MM.1S (cell line): Measurements from ENCODE around the gene ST7.

Source experiments
- DNase-seq: peaks from one replicate; pipeline ENCODE4 v3.0.0-alpha.2; 2015
- H2AFZ ChIP-seq: fragments of 300-600 bp; sonication (generic); 2 replicates; pipeline ENCODE4 v1.6.0; 2016; ENCODE audit warnings: antibody characterized with exemption, low read length
- H3F3A ChIP-seq: fragments of 300-600 bp; sonication (generic); 2 replicates; pipeline ENCODE4 v1.6.1; 2016; ENCODE audit warnings: mild to moderate bottlenecking, antibody characterized with exemption, low read length, moderate library complexity, mixed read lengths; ENCODE audit not compliant: insufficient read depth
- H3K27ac ChIP-seq: fragments of 300-600 bp; sonication (generic); 2 replicates; pipeline ENCODE4 v1.5.1; 2016; ENCODE audit warnings: mild to moderate bottlenecking, low read length
- H3K27me3 ChIP-seq: fragments of 300-600 bp; sonication (generic); replicated peaks from 2 replicates; pipeline ENCODE4 v1.6.0; 2016; ENCODE audit warnings: low read length; ENCODE audit not compliant: insufficient read depth
- H3K36me3 ChIP-seq: fragments of 300-600 bp; sonication (generic); replicated peaks from 2 replicates; pipeline ENCODE4 v1.6.1; 2016; ENCODE audit warnings: mild to moderate bottlenecking, low read length, mixed read lengths; ENCODE audit not compliant: insufficient read depth
- H3K4me1 ChIP-seq: fragments of 300-600 bp; sonication (generic); 2 replicates; pipeline ENCODE4 v1.6.1; 2016; ENCODE audit warnings: low read length, mixed read lengths
- H3K4me2 ChIP-seq: fragments of 300-600 bp; sonication (generic); 2 replicates; pipeline ENCODE4 v1.6.0; 2016; ENCODE audit warnings: low read depth, low read length
- H3K4me3 ChIP-seq: fragments of 300-600 bp; sonication (generic); 2 replicates; pipeline ENCODE4 v1.5.1; 2016; ENCODE audit warnings: low read length, mixed read lengths
- H3K79me2 ChIP-seq: fragments of 300-600 bp; sonication (generic); 2 replicates; pipeline ENCODE4 v1.6.1; 2016; ENCODE audit warnings: mixed run types, low read length, mixed read lengths
- H3K9ac ChIP-seq: fragments of 300-600 bp; sonication (generic); 2 replicates; pipeline ENCODE4 v1.6.1; 2016; ENCODE audit warnings: low read length, mixed read lengths
- H3K9me2 ChIP-seq: fragments of 300-600 bp; sonication (generic); replicated peaks from 2 replicates; pipeline ENCODE4 v1.6.1; 2016; ENCODE audit warnings: mild to moderate bottlenecking, low read length, mixed read lengths; ENCODE audit not compliant: insufficient read depth
- H3K9me3 ChIP-seq: fragments of 300-600 bp; sonication (generic); replicated peaks from 2 replicates; pipeline ENCODE4 v1.6.1; 2016; ENCODE audit warnings: mild to moderate bottlenecking, low read length, mixed read lengths; ENCODE audit not compliant: insufficient read depth
- H4K20me1 ChIP-seq: fragments of 300-600 bp; sonication (generic); 2 replicates; pipeline ENCODE4 v1.6.1; 2016; ENCODE audit warnings: mild to moderate bottlenecking, low read length, moderate library complexity, mixed read lengths; ENCODE audit not compliant: insufficient read depth
- CTCF ChIP-seq: fragments of 300-600 bp; sonication (generic); IDR thresholded peaks from 2 replicates; pipeline ENCODE4 v1.5.1; 2016; ENCODE audit warnings: antibody characterized with exemption, low read length, mixed read lengths
- EZH2 ChIP-seq: fragments of 300-600 bp; sonication (generic); optimal IDR thresholded peaks from 2 replicates; pipeline ENCODE3; 2017; ENCODE audit warnings: low read depth, mild to moderate bottlenecking, antibody characterized with exemption, low read length, mixed read lengths
- EZH2phosphoT487 ChIP-seq: fragments of 300-600 bp; sonication (generic); IDR thresholded peaks from 2 replicates; pipeline ENCODE4 v1.6.1; 2018; ENCODE audit warnings: antibody characterized with exemption, low read length

The ST7 gene

DNA sequence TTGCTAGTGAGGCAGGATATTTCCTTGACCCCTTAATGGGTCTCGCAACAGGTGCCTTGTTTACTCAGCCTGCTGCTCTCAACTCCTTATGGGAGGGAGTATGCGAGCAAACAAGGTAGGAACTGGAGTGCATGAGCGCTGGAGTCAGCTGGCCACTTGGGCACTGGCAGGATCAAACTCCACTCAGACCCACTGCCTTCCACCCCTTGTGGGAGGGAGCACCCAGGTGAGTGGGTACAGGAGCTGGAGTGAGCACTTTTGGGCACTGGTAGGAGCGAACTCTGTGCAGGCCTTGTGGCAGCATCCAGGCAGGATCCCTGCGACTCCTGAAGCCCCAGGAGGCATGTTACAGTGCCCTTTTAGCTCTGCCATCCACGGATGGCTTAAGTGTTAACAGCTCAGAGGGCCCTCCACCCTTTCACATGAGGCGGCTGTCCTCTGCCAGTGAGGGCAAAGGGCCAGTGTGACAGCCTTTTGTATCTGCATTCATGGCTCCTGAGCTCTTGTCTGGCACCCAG is 123.2 kb downstream of the ST7 start:
- Histone ChIP-seq H3F3A (no peaks in the 10 kb centered on the region), H3K9me3 (no peaks in the 10 kb centered on the region), H3K9me2 (no peaks in the 10 kb centered on the region), H3K27ac (no peak overlapping the region), H4K20me1 (0 out of 2 replicates have a peak, but pooled peaks cover 3% of the 10 kb centered on the region), H3K36me3 (no peaks in the 10 kb centered on the region), H3K27me3 (no peaks in the 10 kb centered on the region), H3K79me2 (0 out of 2 replicates have a peak, but pooled peaks cover 4% of the 10 kb centered on the region), H2AFZ (no peak overlapping the region), H3K9ac (no peak overlapping the region), H3K4me3 (no peak overlapping the region), H3K4me2 (no peak overlapping the region), H3K4me1 (no peaks in the 10 kb centered on the region)
- DNase-seq: no peak
- TF ChIP-seq EZH2phosphoT487 (no peak), CTCF (no peak), EZH2 (no peak)

DNA sequence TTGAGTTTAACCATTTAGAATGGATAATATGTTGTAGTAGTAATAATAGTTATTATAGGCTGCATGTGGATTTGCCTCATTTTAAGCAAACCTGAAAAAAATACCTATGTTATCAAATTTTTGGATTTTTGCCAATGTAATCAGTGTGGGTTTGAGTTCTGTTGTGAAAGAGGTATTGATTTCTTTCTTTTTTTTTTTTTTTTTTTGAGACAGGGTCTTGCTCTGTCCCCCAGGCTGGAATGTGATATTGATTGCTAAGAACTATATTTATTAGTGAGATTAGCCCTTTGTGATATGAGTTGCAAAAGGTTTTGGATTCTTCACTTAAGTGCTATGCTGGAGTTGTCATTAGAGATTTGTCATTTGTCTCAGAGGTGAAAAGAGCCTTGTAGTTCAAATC is 124.4 kb downstream of the ST7 start:
- H3K27me3 ChIP-seq: no peaks in the 10 kb centered on the region
- DNase-seq: no peak
- H3K4me2 ChIP-seq: no peak overlapping the region
- no peak overlapping the region for H3K9ac ChIP-seq
- no peak overlapping the region for H3K4me3 ChIP-seq
- H3K9me2 ChIP-seq: no peaks in the 10 kb centered on the region
- no peaks in the 10 kb centered on the region for H3K36me3 ChIP-seq
- H3F3A ChIP-seq: no peaks in the 10 kb centered on the region
- H3K9me3 ChIP-seq: no peaks in the 10 kb centered on the region
- H4K20me1 ChIP-seq: no peaks in the 10 kb centered on the region
- H3K79me2 ChIP-seq: 0 out of 2 replicates have a peak, but pooled peaks cover 2% of the 10 kb centered on the region
- no peaks in the 10 kb centered on the region for H3K4me1 ChIP-seq
- no peak overlapping the region for H2AFZ ChIP-seq
- TF ChIP-seq EZH2phosphoT487 (no peak), CTCF (no peak), EZH2 (no peak)
- H3K27ac ChIP-seq: no peak overlapping the region

DNA sequence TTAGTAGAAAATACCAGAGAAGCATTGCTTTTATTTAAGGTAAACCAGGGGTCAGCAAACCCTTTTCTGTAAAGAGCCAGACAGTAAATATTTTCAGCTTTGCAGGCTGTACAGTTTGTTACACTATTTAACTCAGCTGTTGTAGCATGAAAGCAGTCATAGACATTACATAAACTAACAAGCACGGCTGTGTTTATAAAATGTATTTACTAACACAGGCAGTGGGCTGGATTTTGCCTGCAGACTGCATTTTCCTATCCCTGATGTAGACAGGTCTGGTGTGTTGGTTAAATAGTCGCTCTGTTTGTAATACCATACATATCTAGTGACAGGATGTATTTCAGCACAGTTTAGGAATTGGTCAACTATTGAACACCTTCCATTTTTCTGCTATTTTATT is 129.3 kb downstream of the ST7 start:
- no peaks in the 10 kb centered on the region for H3F3A ChIP-seq
- TF ChIP-seq EZH2 (no peak), CTCF (no peak), EZH2phosphoT487 (no peak)
- no peak overlapping the region for H3K4me2 ChIP-seq
- no peak overlapping the region for H3K9ac ChIP-seq
- no peaks in the 10 kb centered on the region for H3K36me3 ChIP-seq
- no peaks in the 10 kb centered on the region for H3K27me3 ChIP-seq
- H3K27ac ChIP-seq: no peak overlapping the region
- no peaks in the 10 kb centered on the region for H3K4me1 ChIP-seq
- H3K79me2 ChIP-seq: 0 out of 2 replicates have a peak, but pooled peaks cover 3% of the 10 kb centered on the region
- no peak overlapping the region for H3K4me3 ChIP-seq
- no peaks in the 10 kb centered on the region for H3K9me3 ChIP-seq
- H2AFZ ChIP-seq: no peak overlapping the region
- H4K20me1 ChIP-seq: no peaks in the 10 kb centered on the region
- H3K9me2 ChIP-seq: no peaks in the 10 kb centered on the region
- no peak for DNase-seq
